SK-N-SH (cell line): ENCODE results near the gene AEN. TPM values are rescaled to one million over a fixed set of nuclear protein-coding genes. Genes with fewer than 3 reads are reported as not detected.

ENCODE experiments used
- CTCF ChIA-PET: fragments of 300-600, 350-600 bp; formaldehyde crosslinking; extraction: SDS; loops from one replicate; lab custom pipeline; 2021; lab: Yijun Ruan, JAX
- POLR2A ChIA-PET: fragments of 350-600 bp; sonication (Branson Sonifier 250); formaldehyde crosslinking; extraction: SDS; loops from one replicate; lab custom pipeline; 2020; ENCODE audit warnings: antibody characterized with exemption, inconsistent platforms; lab: Yijun Ruan, JAX
- DNase-seq: peaks from one replicate; pipeline ENCODE4 v3.0.0; 2012
- H2AFZ ChIP-seq: fragments of 200-600 bp; sonication (generic); 2 replicates; pipeline ENCODE4 v1.8.1; 2016; ENCODE audit warnings: antibody characterized with exemption, mild to moderate bottlenecking, low read depth
- H3F3A ChIP-seq: fragments of 200-600 bp; sonication (generic); replicated peaks from 2 replicates; pipeline ENCODE3; 2016; ENCODE audit warnings: antibody characterized with exemption, mild to moderate bottlenecking; ENCODE audit not compliant: insufficient read depth
- H3K27ac ChIP-seq, 2 experiments: fragments of 200-500 bp in 1 of 2; fragments of 200-600 bp in 1 of 2; sonication (Bioruptor generic) in 1 of 2; sonication (generic), shearing (Covaris generic) in 1 of 2; 2 replicates each; pipeline versions ENCODE4 v1.5.1 to v1.6.1; 2014 to 2016; ENCODE audit warnings: low read depth in 2 of 2, inconsistent platforms in 1 of 2, low read length in 1 of 2, mild to moderate bottlenecking in 1 of 2, mixed read lengths in 1 of 2
- H3K27me3 ChIP-seq: fragments of 200-600 bp; sonication (generic), shearing (Covaris generic); 2 replicates; pipeline ENCODE4 v1.6.1; 2016; ENCODE audit warnings: mixed run types; ENCODE audit not compliant: insufficient read depth
- H3K36me3 ChIP-seq, 2 experiments: fragments of 200-500 bp in 1 of 2; fragments of 200-600 bp in 1 of 2; sonication (Bioruptor generic) in 1 of 2; sonication (generic) in 1 of 2; replicated peaks in 1 of 2; 2 replicates each; pipeline versions ENCODE3 to v1.5.1; 2014 to 2016; ENCODE audit warnings: low read length in 1 of 2, mild to moderate bottlenecking in 1 of 2; ENCODE audit not compliant: insufficient read depth in 2 of 2, control insufficient read depth in 1 of 2
- H3K4me1 ChIP-seq, 2 experiments: fragments of 200-500 bp in 1 of 2; fragments of 200-600 bp in 1 of 2; sonication (Bioruptor generic) in 1 of 2; sonication (generic), shearing (Covaris generic) in 1 of 2; 2 replicates each; pipeline versions ENCODE4 v1.5.1 to v1.6.1; 2014 to 2016; ENCODE audit warnings: low read depth in 1 of 2, low read length in 1 of 2, mixed run types in 1 of 2; ENCODE audit not compliant: insufficient read depth in 2 of 2, control insufficient read depth in 1 of 2
- H3K4me2 ChIP-seq: fragments of 200-600 bp; sonication (generic), shearing (Covaris generic); 2 replicates; pipeline ENCODE4 v1.6.1; 2017; ENCODE audit warnings: mixed run types
- H3K4me3 ChIP-seq, 2 experiments: fragments of 200-500 bp in 1 of 2; fragments of 200-600 bp in 1 of 2; sonication (Bioruptor generic) in 1 of 2; sonication (generic), shearing (Covaris generic) in 1 of 2; 2 replicates each; pipeline versions ENCODE4 v1.5.1 to v1.8.1; 2014 to 2016; ENCODE audit warnings: low read depth in 2 of 2, inconsistent platforms in 1 of 2, low read length in 1 of 2, mild to moderate bottlenecking in 1 of 2, mixed read lengths in 1 of 2, moderate library complexity in 1 of 2
- H3K79me2 ChIP-seq: fragments of 200-600 bp; sonication (generic); 2 replicates; pipeline ENCODE4 v1.8.1; 2017; ENCODE audit warnings: mild to moderate bottlenecking; ENCODE audit not compliant: insufficient read depth
- H3K9ac ChIP-seq: fragments of 200-600 bp; sonication (generic); 2 replicates; pipeline ENCODE4 v1.6.1; 2017; ENCODE audit warnings: mixed run types
- H3K9me2 ChIP-seq: fragments of 200-600 bp; sonication (generic); 2 replicates; pipeline ENCODE4 v1.6.1; 2017; ENCODE audit warnings: mixed run types
- H3K9me3 ChIP-seq: fragments of 200-600 bp; sonication (generic); 2 replicates; pipeline ENCODE4 v1.6.1; 2017; ENCODE audit warnings: mixed run types, mild to moderate bottlenecking, moderate library complexity
- H4K20me1 ChIP-seq: fragments of 200-600 bp; sonication (generic); 2 replicates; pipeline ENCODE4 v1.6.1; 2017; ENCODE audit warnings: mild to moderate bottlenecking, mixed run types; ENCODE audit not compliant: insufficient read depth
- ELF1 ChIP-seq: IDR thresholded peaks from 2 replicates; pipeline ENCODE4 v1.4.0; 2012
- EP300 ChIP-seq, 2 experiments: IDR thresholded peaks; 2 replicates each; pipeline versions ENCODE4 v1.4.0 to v1.6.1; 2012; ENCODE audit warnings: borderline replicate concordance in 1 of 2, low read depth in 1 of 2, low read length in 1 of 2
- EZH2phosphoT487 ChIP-seq: fragments of 200-600 bp; sonication (generic); IDR thresholded peaks from 2 replicates; pipeline ENCODE4 v1.6.1; 2017; ENCODE audit warnings: low read depth, mixed run types, mild to moderate bottlenecking, antibody characterized with exemption, moderate library complexity, borderline replicate concordance
- FOXJ3 ChIP-seq: sonication (generic); formaldehyde crosslinking; IDR thresholded peaks from 2 replicates; pipeline ENCODE4 v1.5.1; 2020; ENCODE audit warnings: mild to moderate bottlenecking, missing genetic modification reagents
- GABPA ChIP-seq: IDR thresholded peaks from 2 replicates; pipeline ENCODE4 v1.4.0; 2012; ENCODE audit warnings: low read depth, mild to moderate bottlenecking
- JUND ChIP-seq: IDR thresholded peaks from 2 replicates; pipeline ENCODE4 v1.4.0; 2012
- MXI1 ChIP-seq: IDR thresholded peaks from 2 replicates; pipeline ENCODE4 v1.6.1; 2012; ENCODE audit warnings: mild to moderate bottlenecking, low read depth, low read length, improper control_type of control experiment
- NFIC ChIP-seq: IDR thresholded peaks from 2 replicates; pipeline ENCODE4 v1.4.0; 2012; ENCODE audit warnings: borderline replicate concordance
- POLR2AphosphoS5 ChIP-seq: IDR thresholded peaks from 2 replicates; pipeline ENCODE4 v1.6.1; 2012; ENCODE audit warnings: low read depth, low read length
- RCOR1 ChIP-seq: fragments of 150-350 bp; IDR thresholded peaks from 2 replicates; pipeline ENCODE4 v1.6.1; 2017; ENCODE audit warnings: antibody characterized with exemption, low read length
- REST ChIP-seq: IDR thresholded peaks from 2 replicates; pipeline ENCODE4 v1.6.1; 2012; ENCODE audit warnings: mild to moderate bottlenecking, low read depth, low read length, moderate library complexity
- RFX5 ChIP-seq: IDR thresholded peaks from 2 replicates; pipeline ENCODE4 v1.6.1; 2012; ENCODE audit warnings: mild to moderate bottlenecking, improper control_type of control experiment, low read length
- SIN3A ChIP-seq: IDR thresholded peaks from 2 replicates; pipeline ENCODE4 v1.6.1; 2012; ENCODE audit warnings: low read depth, mild to moderate bottlenecking, low read length, moderate library complexity, borderline replicate concordance
- SMC3 ChIP-seq: IDR thresholded peaks from 2 replicates; pipeline ENCODE4 v1.6.1; 2012; ENCODE audit warnings: low read depth, low read length, improper control_type of control experiment
- TCF12 ChIP-seq: IDR thresholded peaks from 2 replicates; pipeline ENCODE4 v1.4.0; 2012
- USF1 ChIP-seq: IDR thresholded peaks from 2 replicates; pipeline ENCODE4 v1.4.0; 2012; ENCODE audit warnings: low read depth, borderline replicate concordance
- YY1 ChIP-seq: IDR thresholded peaks from 2 replicates; pipeline ENCODE4 v1.4.0; 2012; ENCODE audit warnings: low read depth, mild to moderate bottlenecking
- WGBS: methylation state at CpG from one replicate; pipeline ENCODE4 v1.1.6; 2017; ENCODE audit warnings: low lambda C conversion rate; 5-methylcytosine and 5-hydroxymethylcytosine counted together
- polyA plus RNA-seq, 3 experiments: library from polyadenylated mRNA; depleted of rRNA; stranded (reverse); fragments of >200 nt; gene quantifications; 2 replicates each; pipeline ENCODE4 v1.2.3, GENCODE V29; 2012
- TF ChIP-seq, protein P1 (sequence below): IDR thresholded peaks from 2 replicates; pipeline ENCODE4 v1.4.0; 2012; ENCODE audit warnings: low read depth, borderline replicate concordance
- TF ChIP-seq, protein P2 (sequence below): fragments of 150-350 bp; IDR thresholded peaks from 2 replicates; pipeline ENCODE4 v1.6.1; 2016; ENCODE audit warnings: mild to moderate bottlenecking, low read depth, low read length

AEN gene
- polyA plus RNA-seq, 1 of the 3 experiments (the other 2 are of a cell fraction), result 46.4 TPM

DNA sequence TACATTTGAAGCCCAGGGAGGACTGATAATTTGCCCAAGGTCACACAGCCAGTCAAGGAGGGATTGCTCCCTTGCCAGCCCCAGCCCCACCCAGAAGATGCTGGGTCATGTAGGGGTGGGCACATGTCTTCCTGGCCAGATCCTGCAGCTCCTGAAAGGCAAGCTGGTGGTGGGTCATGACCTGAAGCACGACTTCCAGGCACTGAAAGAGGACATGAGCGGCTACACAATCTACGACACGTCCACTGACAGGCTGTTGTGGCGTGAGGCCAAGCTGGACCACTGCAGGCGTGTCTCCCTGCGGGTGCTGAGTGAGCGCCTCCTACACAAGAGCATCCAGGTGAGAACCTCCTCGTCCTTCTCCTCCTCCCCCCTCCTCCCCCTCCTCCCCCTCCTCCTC is 30.8 kb downstream of the AEN start:
- Histone ChIP-seq H3K36me3 (no peaks in the 10 kb centered on the region), H3K9me3 (no peaks in the 10 kb centered on the region), H3K9ac (no peak overlapping the region), H3K27me3 (no peaks in the 10 kb centered on the region), H4K20me1 (no peaks in the 10 kb centered on the region), H3K4me3 (no peak overlapping the region), H3F3A (peaks cover 5% of the 10 kb centered on the region), H3K27ac (no peak overlapping the region), H3K79me2 (no peaks in the 10 kb centered on the region), H2AFZ (no peak overlapping the region), H3K9me2 (no peaks in the 10 kb centered on the region), H3K4me1 (peaks cover 6 to 31% of the 10 kb centered on the region in 2 experiments; a peak in 2 of 4 replicates), H3K4me2 (no peak overlapping the region)
- no peak for DNase-seq
- WGBS, result 93% methylated on average over 8 of the region's 9 CpGs
- POLR2A ChIA-PET, result no interaction called here
- TF ChIP-seq RCOR1, result no peak
- TF ChIP-seq USF1, result no peak
- TF ChIP-seq NFIC, result no peak
- no peak for TF ChIP-seq TCF12
- no peak for TF ChIP-seq MXI1
- no peak for TF ChIP-seq SIN3A
- no peak for TF ChIP-seq RFX5
- CTCF ChIA-PET, result interaction anchor here (1.1 kb wide), 2 partner anchors 183 to 227 kb away, joined by 3 read pairs; no protein-coding TSS in a partner anchor

DNA sequence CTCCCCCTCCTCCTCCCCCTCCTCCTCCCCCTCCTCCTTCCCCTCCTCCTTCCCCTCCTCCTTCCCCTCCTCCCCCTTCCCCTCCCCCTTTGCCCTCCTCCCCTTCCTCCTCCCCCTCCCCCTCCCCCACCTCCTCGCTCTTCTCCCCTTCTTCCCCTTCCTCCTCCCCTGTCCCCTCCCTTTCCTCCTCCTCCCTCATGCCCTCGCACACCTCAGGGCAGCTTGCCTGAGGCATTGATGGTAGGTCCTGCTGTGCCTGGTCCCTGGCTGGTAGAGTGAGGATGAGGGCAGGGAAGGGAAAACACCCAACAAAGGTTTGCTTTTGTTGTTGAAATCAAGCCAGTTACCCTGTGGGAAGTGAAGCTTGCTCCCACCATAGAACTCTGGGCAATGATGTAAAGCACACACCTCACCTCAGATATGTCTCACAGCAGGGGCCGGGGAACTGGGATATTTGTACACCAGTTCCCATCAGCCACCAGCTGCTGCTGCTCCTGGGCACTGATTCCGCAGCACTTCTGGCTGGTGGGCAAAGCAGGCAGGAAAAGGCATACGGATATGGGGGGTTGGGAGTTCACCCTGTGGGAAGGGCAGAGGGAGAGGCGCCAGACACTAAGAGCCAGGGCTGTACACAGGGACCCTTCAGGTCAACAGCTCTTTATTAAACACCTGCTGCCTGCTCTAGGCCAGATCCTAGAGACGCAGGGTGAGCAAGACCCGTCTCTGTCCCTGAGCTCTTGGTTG is 31.5 kb downstream of the AEN start:
- Histone ChIP-seq H3F3A (peaks cover 5% of the 10 kb centered on the region), H3K79me2 (no peaks in the 10 kb centered on the region), H4K20me1 (no peaks in the 10 kb centered on the region), H3K27ac (no peak overlapping the region), H3K9me2 (no peaks in the 10 kb centered on the region), H3K27me3 (no peaks in the 10 kb centered on the region), H3K9me3 (no peaks in the 10 kb centered on the region), H3K36me3 (no peaks in the 10 kb centered on the region), H3K4me3 (no peak overlapping the region), H3K4me2 (no peak overlapping the region), H3K9ac (no peak overlapping the region), H3K4me1 (peaks cover 6 to 27% of the 10 kb centered on the region in 2 experiments; a peak in 2 of 4 replicates), H2AFZ (no peak overlapping the region)
- ChIA-PET CTCF (interaction anchor here (1.1 to 1.2 kb wide), 4 partner anchors 19 to 378 kb away, joined by 3 read pairs; no protein-coding TSS in a partner anchor), POLR2A (no interaction called here)
- 78% methylated on average over 8 of the region's 8 CpGs for WGBS
- no peak for DNase-seq
- TF ChIP-seq GABPA, result no peak
- TF ChIP-seq RCOR1, result no peak
- TF ChIP-seq YY1, result no peak
- TF ChIP-seq POLR2AphosphoS5, result no peak
- TF ChIP-seq REST, result no peak
- TF ChIP-seq EZH2phosphoT487, result no peak
- no peak for TF ChIP-seq RFX5
- TF ChIP-seq, protein P1, sequence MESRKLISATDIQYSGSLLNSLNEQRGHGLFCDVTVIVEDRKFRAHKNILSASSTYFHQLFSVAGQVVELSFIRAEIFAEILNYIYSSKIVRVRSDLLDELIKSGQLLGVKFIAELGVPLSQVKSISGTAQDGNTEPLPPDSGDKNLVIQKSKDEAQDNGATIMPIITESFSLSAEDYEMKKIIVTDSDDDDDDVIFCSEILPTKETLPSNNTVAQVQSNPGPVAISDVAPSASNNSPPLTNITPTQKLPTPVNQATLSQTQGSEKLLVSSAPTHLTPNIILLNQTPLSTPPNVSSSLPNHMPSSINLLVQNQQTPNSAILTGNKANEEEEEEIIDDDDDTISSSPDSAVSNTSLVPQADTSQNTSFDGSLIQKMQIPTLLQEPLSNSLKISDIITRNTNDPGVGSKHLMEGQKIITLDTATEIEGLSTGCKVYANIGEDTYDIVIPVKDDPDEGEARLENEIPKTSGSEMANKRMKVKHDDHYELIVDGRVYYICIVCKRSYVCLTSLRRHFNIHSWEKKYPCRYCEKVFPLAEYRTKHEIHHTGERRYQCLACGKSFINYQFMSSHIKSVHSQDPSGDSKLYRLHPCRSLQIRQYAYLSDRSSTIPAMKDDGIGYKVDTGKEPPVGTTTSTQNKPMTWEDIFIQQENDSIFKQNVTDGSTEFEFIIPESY, result no peak
- TF ChIP-seq EP300 (IDR thresholded peaks at IDR 0.05; ENCODE audit: borderline replicate concordance in 1 of 2, low read depth in 1 of 2, low read length in 1 of 2), result no peak
- no peak for TF ChIP-seq FOXJ3
- TF ChIP-seq JUND, result no peak
- no peak for TF ChIP-seq NFIC
- TF ChIP-seq ELF1, result no peak
- no peak for TF ChIP-seq SMC3
- TF ChIP-seq, protein P2, sequence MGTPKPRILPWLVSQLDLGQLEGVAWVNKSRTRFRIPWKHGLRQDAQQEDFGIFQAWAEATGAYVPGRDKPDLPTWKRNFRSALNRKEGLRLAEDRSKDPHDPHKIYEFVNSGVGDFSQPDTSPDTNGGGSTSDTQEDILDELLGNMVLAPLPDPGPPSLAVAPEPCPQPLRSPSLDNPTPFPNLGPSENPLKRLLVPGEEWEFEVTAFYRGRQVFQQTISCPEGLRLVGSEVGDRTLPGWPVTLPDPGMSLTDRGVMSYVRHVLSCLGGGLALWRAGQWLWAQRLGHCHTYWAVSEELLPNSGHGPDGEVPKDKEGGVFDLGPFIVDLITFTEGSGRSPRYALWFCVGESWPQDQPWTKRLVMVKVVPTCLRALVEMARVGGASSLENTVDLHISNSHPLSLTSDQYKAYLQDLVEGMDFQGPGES, result no peak
